ENCODE measurements around the gene MUC5AC.

GRCh38 chr11:1197431-1197885, 39.7 kb downstream of the MUC5AC start:
- no peak for TF ChIP-seq CTCF (IDR thresholded peaks at IDR 0.05)
- no peak for TF ChIP-seq POLR2A (IDR thresholded peaks at IDR 0.05)
- no peak for TF ChIP-seq POLR2AphosphoS5 (IDR thresholded peaks at IDR 0.05)

Data from transverse colon (tissue), 4 donors.